Stimulated activated CD8-positive, alpha-beta memory T cell treated with anti-CD3 and anti-CD28 coated beads, Interleukin-7, amount 100 ng/mL, for 48 hours (primary cell): Measurements from ENCODE around the gene ITM2C.
A peak's percentile ranks its signal among the peaks of the same experiment; 100 is the strongest.

Experiments used
- DNase-seq, 2 donors: peaks; one replicate each; pipeline ENCODE4 v3.0.0-alpha.2; 2020; ENCODE audit warnings: low read depth in 1 of 2; ENCODE audit errors: extremely low read depth in 1 of 2

ITM2C gene

GRCh38 chr2:230922951-230923717, 58.4 kb downstream of the ITM2C start:
- DNase-seq: no peak

DNA sequence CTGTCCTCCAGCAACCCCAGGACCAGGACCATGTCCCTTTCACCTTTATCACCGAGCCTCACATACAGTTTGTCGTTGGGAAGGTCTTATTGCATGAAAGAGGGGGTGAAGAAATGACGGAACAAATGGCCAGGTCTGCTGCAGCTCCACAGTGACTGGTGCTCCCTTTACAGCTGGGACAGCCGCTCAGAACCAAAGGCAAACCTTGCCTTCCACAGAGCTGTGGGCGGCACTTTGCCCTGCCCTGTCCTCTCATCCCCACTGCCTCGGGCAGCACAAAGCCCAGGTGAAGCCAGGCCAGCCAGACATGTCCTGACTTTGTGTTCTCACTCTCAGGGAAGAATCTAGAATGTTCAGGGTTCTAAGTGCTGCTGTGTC, 59.3 kb downstream of the ITM2C start:
- DNase-seq: no peak

DNA sequence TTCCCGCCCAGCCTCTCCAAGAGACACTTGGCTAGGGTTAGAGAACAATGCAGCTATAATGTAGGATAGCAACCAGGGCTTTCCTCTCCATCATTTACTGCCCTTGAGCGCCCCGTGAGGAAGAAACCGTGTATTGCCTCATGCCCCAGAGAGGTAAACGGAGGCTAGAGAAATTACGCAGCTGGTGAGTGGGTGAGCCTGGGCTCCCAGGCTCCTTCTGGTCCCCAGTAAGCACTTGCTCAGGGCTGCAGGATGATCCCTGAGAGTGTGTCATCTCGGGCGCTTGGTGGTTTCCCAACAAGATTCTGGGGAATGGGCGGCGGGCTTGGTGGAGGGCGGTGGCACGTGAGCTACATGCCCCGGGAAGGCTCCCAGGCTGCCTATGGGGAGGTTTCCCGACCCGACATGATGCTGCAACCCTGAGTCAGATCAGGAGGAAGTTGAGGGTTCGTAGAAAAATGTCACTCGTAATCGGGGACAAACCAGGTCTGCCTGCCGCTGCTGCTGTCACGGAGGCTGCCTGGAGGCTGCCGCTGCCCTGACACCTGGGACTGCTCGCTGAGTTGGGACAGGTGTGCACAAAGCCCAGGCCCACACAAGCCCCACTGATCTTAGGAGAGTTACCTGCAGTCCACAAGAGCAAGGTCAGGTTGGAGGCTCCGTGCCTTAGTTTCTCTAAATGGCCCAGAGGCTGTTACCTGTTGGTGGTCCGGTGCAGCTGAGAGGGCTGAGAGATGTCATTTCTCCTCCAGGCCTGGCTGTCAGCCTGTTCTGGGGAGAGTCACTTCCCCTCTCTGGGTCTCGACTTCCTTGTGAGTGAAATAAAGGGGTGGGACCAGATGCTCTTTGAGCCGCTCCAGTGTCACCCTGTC, 60.0 kb downstream of the ITM2C start, which contains the start of gene GPR55:
GPR55 (minus strand) TSS at position 773 of the 872 bp plus-strand sequence. CDS start 14,280 bp downstream, outside the sequence.
- peak; percentile 60 to 74 for DNase-seq

DNA sequence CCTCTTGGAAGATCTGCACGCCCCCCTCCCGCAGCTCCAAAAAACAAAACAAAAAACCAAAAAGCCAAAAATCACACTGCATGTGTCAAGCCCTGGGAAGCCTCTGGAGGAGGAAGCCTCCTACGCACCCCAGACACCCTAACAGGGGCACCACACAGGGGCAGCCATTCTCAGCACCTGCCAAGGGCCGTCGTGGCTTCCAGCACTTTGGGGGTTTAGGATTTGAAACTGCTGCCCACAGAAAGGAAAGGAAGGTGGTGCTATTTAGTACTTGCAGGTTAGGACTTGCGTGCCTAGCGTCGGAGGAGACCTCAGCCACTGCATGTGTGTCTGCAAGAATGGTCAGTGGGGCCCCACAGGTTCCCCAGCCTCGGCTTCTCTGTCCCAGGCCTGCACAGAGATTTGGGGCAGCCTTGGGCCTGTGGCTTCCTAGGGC, 60.7 kb downstream of the ITM2C start:
- peak; percentile 27 to 30 for DNase-seq

- DNase-seq: no peak
Observed at GRCh38 chr2:230925879-230926765, 61.4 kb downstream of the ITM2C start.

DNA sequence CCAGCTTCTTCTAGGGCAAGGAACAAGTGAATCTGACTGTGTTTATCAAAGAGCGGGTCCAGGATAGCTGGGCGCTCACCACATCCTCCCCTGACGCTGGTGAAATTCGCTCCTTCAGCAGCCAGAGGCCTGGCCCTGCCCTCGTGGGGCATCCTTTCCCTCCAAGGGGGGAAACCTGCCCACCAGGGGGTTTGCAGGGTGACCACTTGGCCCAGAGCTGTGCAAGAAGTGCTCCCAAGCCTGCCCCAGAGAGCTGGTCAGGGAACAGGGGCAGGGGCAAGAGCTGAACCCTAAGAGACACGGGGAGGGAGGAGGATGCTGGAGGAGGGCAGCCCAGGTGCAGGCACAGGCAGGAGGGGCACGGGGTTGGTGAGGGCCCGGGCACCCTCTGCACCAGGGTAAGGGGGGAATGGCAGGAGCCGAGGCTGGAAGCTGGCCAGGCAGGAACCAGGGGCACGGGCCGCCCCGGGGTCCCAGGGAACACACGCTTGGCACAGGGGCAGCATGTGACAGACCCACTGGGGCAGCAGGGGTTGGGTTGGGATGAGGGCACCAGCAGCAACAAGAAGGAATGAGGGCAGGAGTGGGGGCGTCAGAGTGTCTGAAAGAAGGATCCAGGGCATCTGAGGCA, 63.1 kb downstream of the ITM2C start:
- no peak for DNase-seq
